Camera-type eye (tissue), 1 donor: ENCODE results near the gene CDKL4. TPM values are rescaled to one million over a fixed set of nuclear protein-coding genes. Genes with fewer than 3 reads are reported as not detected.

Experiments
- total RNA-seq: library from RNA; depleted of rRNA; stranded (reverse); fragments of >200 nt; gene quantifications from one replicate; pipeline ENCODE4 v1.2.3, GENCODE V29; 2014

CDKL4 gene
- 4.1 TPM for total RNA-seq

GRCh38 chr2:39243469-39244123 lies at the start of gene CDKL4:
Gene CDKL4, minus strand, starts transcription at chr2:39243970.

Other genes with a start within 250 kb of the CDKL4 start
- 73.2 TPM for gene SOS1, start 122.9 kb downstream of the CDKL4 start, total RNA-seq
- 126 TPM for gene MAP4K3, start 193.3 kb upstream of the CDKL4 start, total RNA-seq